ENCODE data around the gene KCNJ15.

The KCNJ15 gene

GRCh38 chr21:38325216-38325615 lies 68.4 kb downstream of the KCNJ15 start:
- Histone ChIP-seq H2AFZ (ENCODE audit: low read depth) (no peak overlapping the region), H3K4me1 (ENCODE audit: low read depth, poor library complexity, severe bottlenecking) (no peaks in the 10 kb centered on the region), H4K20me1 (ENCODE audit: insufficient read depth) (no peaks in the 10 kb centered on the region), H3K27ac (no peak overlapping the region), H3K9ac (no peak overlapping the region), H3K79me2 (ENCODE audit: insufficient read depth, low read depth) (no peaks in the 10 kb centered on the region), H3K4me3 (IDR thresholded peaks at IDR 0.05; ENCODE audit: insufficient read depth, low read depth, low read length) (no peak overlapping the region), H3K4me2 (no peak overlapping the region), H3K36me3 (ENCODE audit: insufficient read depth) (no peaks in the 10 kb centered on the region), H3K27me3 (ENCODE audit: insufficient read depth, low read depth) (no peaks in the 10 kb centered on the region)
- TF ChIP-seq CTCF (conservative IDR thresholded peaks at IDR 0.05; ENCODE audit: low read depth, low read length) = no peak

- Histone ChIP-seq H3K27ac (no peak overlapping the region), H3K4me1 (ENCODE audit: low read depth, poor library complexity, severe bottlenecking) (no peaks in the 10 kb centered on the region), H3K27me3 (ENCODE audit: insufficient read depth, low read depth) (no peaks in the 10 kb centered on the region), H4K20me1 (ENCODE audit: insufficient read depth) (no peaks in the 10 kb centered on the region), H3K4me2 (no peak overlapping the region), H3K79me2 (ENCODE audit: insufficient read depth, low read depth) (no peaks in the 10 kb centered on the region), H3K36me3 (ENCODE audit: insufficient read depth) (no peaks in the 10 kb centered on the region), H3K4me3 (IDR thresholded peaks at IDR 0.05; ENCODE audit: insufficient read depth, low read depth, low read length) (no peak overlapping the region), H3K9ac (no peak overlapping the region), H2AFZ (ENCODE audit: low read depth) (no peak overlapping the region)
- TF ChIP-seq CTCF (conservative IDR thresholded peaks at IDR 0.05; ENCODE audit: low read depth, low read length) = no peak
Measured at GRCh38 chr21:38325731-38326420, 69.1 kb downstream of the KCNJ15 start.

- TF ChIP-seq CTCF (conservative IDR thresholded peaks at IDR 0.05; ENCODE audit: low read depth, low read length) = no peak
- Histone ChIP-seq H3K4me2 (no peak overlapping the region), H3K36me3 (ENCODE audit: insufficient read depth) (no peaks in the 10 kb centered on the region)
Measured at GRCh38 chr21:38326429-38326828, 69.6 kb downstream of the KCNJ15 start.

GRCh38 chr21:38326899-38327298 lies 70.1 kb downstream of the KCNJ15 start:
- no peaks in the 10 kb centered on the region for H3K79me2 ChIP-seq (ENCODE audit: insufficient read depth, low read depth)
- no peak overlapping the region for H3K9ac ChIP-seq
- H3K27me3 ChIP-seq (ENCODE audit: insufficient read depth, low read depth) = no peaks in the 10 kb centered on the region
- no peak overlapping the region for H3K4me3 ChIP-seq (IDR thresholded peaks at IDR 0.05; ENCODE audit: insufficient read depth, low read depth, low read length)
- H3K4me2 ChIP-seq = no peak overlapping the region
- H3K36me3 ChIP-seq (ENCODE audit: insufficient read depth) = no peaks in the 10 kb centered on the region
- H3K27ac ChIP-seq = no peak overlapping the region
- H4K20me1 ChIP-seq (ENCODE audit: insufficient read depth) = no peaks in the 10 kb centered on the region
- TF ChIP-seq CTCF (conservative IDR thresholded peaks at IDR 0.05; ENCODE audit: low read depth, low read length) = no peak
- no peak overlapping the region for H2AFZ ChIP-seq (ENCODE audit: low read depth)
- H3K4me1 ChIP-seq (ENCODE audit: low read depth, poor library complexity, severe bottlenecking) = no peaks in the 10 kb centered on the region

More at GRCh38 chr21:38326429-38326828, 69.6 kb downstream of the KCNJ15 start:
- Histone ChIP-seq H3K79me2 (ENCODE audit: insufficient read depth, low read depth) (no peaks in the 10 kb centered on the region), H2AFZ (ENCODE audit: low read depth) (no peak overlapping the region), H3K9ac (no peak overlapping the region), H3K27me3 (ENCODE audit: insufficient read depth, low read depth) (no peaks in the 10 kb centered on the region), H3K4me3 (IDR thresholded peaks at IDR 0.05; ENCODE audit: insufficient read depth, low read depth, low read length) (no peak overlapping the region), H4K20me1 (ENCODE audit: insufficient read depth) (no peaks in the 10 kb centered on the region), H3K27ac (no peak overlapping the region), H3K4me1 (ENCODE audit: low read depth, poor library complexity, severe bottlenecking) (no peaks in the 10 kb centered on the region)

All from KMS-11 (cell line).